NCI-H510A treated with DMSO at 0.1 percent for 48 hours (cell line): Measurements from ENCODE around the gene WDFY3.
"Not testable (repeated sequence)": the region's sequence is repeated elsewhere in the genome, so short reads cannot be mapped to it uniquely, and the experiment has no call there.

ENCODE experiments used
- DNase-seq: peaks from one replicate; lab custom pipeline; 2025; lab: John Stamatoyannopoulos, UW

Gene WDFY3

GRCh38 chr4:84710548-84710947 is 255.9 kb downstream of the WDFY3 start:
- DNase-seq: no peak

- DNase-seq: no peak
These were observed 257.9 kb downstream of the WDFY3 start for GRCh38 chr4:84708406-84709135.

GRCh38 chr4:84706286-84706685 is 260.2 kb downstream of the WDFY3 start:
- no peak for DNase-seq

GRCh38 chr4:84699001-84699671 is 267.4 kb downstream of the WDFY3 start:
- no peak for DNase-seq

- DNase-seq: no peak
These were observed 268.8 kb downstream of the WDFY3 start for GRCh38 chr4:84697615-84698201.

- no peak for DNase-seq
These were observed 269.3 kb downstream of the WDFY3 start for GRCh38 chr4:84697159-84697558.

GRCh38 chr4:84691800-84692199 is 274.7 kb downstream of the WDFY3 start:
- DNase-seq: no peak

GRCh38 chr4:84691170-84691691 is 275.3 kb downstream of the WDFY3 start:
- DNase-seq: no peak

- no peak for DNase-seq
These were observed 276.0 kb downstream of the WDFY3 start for GRCh38 chr4:84690481-84690880.

GRCh38 chr4:84689197-84689596 is 277.3 kb downstream of the WDFY3 start:
- no peak for DNase-seq

GRCh38 chr4:84688605-84689004 is 277.9 kb downstream of the WDFY3 start:
- DNase-seq: no peak

- no peak for DNase-seq
These were observed 281.4 kb downstream of the WDFY3 start for GRCh38 chr4:84685105-84685504.

- DNase-seq: no peak
These were observed 282.1 kb downstream of the WDFY3 start for GRCh38 chr4:84684361-84684760.

GRCh38 chr4:84683064-84683850 is 283.2 kb downstream of the WDFY3 start:
- no peak for DNase-seq

- DNase-seq: not testable (repeated sequence)
These were observed 283.8 kb downstream of the WDFY3 start for GRCh38 chr4:84682661-84683060.

GRCh38 chr4:84681486-84682274 is 284.8 kb downstream of the WDFY3 start:
- DNase-seq: no peak

GRCh38 chr4:84680956-84681355 is 285.5 kb downstream of the WDFY3 start:
- no peak for DNase-seq

GRCh38 chr4:84678976-84679744 is 287.3 kb downstream of the WDFY3 start:
- DNase-seq: no peak

- no peak for DNase-seq
These were observed 288.5 kb downstream of the WDFY3 start for GRCh38 chr4:84677995-84678394.

- DNase-seq: no peak
These were observed 289.4 kb downstream of the WDFY3 start for GRCh38 chr4:84677093-84677492.
